GM19468 (cell line): ENCODE measurements around the gene EXD3.
"Not testable (repeated sequence)": the region's sequence is repeated elsewhere in the genome, so short reads cannot be mapped to it uniquely, and the experiment has no call there.

ENCODE experiments used
- ATAC-seq: cut with Tn5 transposase; IDR thresholded peaks from one replicate; pipeline ENCODE4 v1.9.1; 2021; ENCODE audit warnings: mild to moderate bottlenecking, moderate library complexity, moderate number of reproducible peaks; ENCODE audit not compliant: unreplicated experiment; ENCODE audit errors: extremely low read depth

EXD3 gene

DNA sequence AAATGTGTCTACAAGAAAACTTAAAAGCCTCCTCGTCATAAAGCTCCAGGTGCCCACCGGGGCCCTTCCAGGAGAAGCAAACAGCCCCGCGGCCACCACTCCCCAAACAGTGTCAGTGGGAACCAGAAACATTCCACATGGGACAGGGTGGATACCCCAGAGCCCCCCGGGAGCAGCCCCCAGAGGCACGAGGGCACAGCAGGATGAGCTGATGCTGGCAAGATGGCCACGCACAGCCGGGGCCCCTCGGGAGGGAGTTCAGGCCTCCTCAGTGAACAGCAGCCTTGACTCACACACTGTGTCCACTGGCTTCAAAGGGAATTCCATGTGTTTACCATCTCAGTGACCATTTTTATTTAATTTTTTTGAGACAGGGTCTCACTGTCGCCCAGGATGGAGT lies 10.5 kb downstream of the EXD3 start:
- no peak for ATAC-seq

DNA sequence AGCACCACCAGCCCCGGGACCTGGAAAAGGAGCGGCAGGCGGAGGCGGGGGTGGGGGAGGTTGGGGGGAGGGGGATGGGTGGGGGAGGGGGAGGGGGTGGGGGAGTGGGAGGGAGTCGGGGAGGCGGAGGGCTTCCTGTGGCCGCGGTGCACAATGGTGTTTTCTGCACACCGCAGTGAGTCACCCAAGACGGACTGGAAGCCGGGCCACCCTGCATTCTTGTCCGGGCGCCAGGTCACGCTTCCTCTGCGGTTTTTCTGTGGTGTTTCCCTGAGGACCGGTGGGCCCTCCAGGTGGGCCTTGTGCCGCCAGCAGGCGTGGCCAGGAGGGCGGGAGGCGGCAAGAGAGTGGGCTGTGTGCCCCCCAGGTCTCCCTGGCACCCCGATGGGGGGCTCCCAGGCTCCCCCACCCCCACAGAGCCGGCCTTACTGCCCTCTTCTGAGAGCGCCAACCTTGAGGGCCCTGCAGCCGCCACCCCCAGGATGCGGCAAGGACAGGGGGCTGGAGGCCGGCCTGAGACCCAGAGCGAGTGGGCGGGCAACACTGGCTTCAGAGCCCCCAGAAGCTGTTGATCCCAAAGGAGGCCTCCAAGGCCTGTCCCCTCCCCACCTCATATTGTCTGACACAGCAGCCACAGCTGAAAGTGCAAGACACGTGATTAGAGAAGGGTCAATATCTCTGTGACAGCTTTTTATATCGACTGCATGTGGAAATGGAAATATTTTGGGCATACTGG lies 11.1 kb downstream of the EXD3 start:
- ATAC-seq = no peak

GRCh38 chr9:137411260-137411644 lies 11.7 kb downstream of the EXD3 start:
- no peak for ATAC-seq

- ATAC-seq = no peak
Observed at GRCh38 chr9:137410891-137411249, 12.1 kb downstream of the EXD3 start.

- not testable (repeated sequence) for ATAC-seq
Observed at GRCh38 chr9:137410236-137410890, 12.6 kb downstream of the EXD3 start.

DNA sequence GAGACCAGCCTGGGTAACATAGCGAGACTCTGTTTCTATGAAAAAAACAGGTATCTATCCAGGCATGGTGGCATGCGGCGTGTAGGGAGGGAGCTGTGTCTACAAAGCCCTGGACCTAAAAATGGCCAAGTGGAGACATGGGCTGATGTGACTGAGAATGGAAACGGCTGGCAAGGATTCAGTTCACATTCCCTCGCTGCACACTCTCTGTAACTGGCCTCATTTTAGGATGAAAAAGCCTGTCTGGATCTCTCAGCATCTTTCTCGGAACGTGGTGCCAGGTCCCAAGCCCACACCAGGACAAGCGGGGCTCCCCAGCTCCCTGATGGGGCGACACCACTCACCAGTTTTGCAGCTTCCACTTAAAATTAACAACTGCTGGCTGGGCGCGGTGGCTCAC lies 13.4 kb downstream of the EXD3 start:
- ATAC-seq = no peak

DNA sequence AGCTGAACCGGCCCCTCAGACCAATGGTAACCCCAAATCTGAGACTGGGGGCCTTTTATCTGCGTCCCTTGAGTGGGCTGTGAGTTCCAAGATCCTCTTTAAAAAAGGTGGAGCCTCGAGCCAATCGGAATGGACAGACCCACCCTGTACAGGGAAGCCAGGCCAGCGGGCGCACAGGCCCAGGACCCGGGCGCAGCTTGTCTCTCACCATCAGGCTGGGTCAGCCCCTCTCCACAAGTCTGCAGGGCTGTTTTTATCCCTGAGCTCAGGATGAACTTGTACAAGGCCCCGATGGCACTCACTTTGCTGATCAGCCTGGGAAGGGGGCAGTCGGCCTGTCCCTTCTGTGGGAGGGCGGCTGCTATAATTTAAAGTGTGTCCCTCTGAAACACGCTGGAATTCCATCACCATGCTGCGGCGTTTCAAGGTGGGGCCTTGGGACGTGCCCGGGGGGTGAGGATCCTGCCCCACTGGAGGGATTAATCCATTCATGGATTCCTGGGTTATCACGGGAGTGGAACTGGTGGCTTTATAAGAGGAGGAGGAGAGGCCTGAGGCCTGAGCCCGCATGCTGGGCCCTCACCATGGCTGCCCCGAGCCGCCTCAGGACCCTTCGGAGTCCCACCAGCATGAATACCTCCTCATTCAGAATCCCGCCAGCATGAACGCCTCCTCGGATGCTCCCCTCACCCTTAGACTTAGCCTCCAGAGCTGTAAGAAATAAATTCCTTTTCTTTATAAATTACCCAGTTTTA lies 14.1 kb downstream of the EXD3 start:
- no peak for ATAC-seq

- ATAC-seq = no peak
Observed at GRCh38 chr9:137407590-137408300, 15.2 kb downstream of the EXD3 start.

DNA sequence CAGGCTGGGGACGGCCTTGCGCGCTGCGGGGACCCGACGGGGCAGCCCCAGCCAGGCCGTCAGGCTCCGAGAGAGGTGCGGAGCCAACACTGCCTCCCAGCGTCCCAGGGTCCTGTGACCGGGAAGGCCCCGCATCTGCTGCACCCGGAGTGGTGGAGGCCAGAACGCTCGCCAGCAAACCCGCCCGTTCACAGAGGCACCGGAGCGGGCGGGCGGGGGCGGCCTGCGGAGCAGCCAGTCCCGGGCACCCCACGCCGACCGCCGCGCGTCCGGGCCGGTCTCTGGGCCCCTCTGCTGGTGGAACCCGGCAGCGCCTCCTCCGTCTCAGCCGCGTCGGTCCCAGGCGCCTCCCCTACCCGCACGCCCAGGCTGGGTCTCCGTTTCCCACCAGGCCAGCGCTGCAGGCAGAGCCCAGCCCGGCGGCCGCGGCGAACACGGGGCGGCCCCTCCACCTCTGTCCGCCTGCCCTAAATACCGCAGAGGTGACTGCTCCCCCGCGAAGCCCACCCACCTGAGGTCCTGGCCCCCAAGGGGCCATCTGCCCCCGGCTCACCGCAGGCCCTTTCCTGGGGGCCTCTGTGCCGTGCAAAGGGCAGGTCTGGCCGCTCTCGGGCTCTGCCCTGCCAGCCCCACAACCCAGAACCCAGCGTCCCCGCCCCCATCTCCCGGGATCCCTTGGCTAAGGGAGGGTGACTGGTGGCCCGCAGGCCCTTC lies 15.9 kb downstream of the EXD3 start:
- no peak for ATAC-seq

GRCh38 chr9:137406085-137406760 lies 16.7 kb downstream of the EXD3 start:
- no peak for ATAC-seq

DNA sequence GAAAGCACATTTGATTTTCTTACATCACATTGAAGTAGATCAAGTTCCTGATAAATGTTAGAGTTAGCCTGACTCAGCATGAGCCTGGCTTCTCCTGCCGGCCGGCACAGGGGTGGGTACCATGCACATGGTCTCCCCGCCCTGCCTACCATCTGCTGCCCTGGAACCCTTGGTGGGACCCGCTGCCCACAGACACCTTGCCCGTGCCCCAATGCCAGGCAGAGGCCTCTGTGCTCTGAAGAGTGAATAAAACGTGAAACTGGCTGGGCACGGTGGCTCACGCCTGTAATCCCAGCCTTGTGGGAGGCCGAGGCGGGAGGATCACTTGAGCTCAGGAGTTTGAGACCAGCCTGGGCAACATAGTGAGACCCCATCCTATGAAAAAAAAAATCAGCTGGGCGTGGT lies 17.3 kb downstream of the EXD3 start:
- no peak for ATAC-seq

GRCh38 chr9:137404961-137405567 lies 17.9 kb downstream of the EXD3 start:
- no peak for ATAC-seq

DNA sequence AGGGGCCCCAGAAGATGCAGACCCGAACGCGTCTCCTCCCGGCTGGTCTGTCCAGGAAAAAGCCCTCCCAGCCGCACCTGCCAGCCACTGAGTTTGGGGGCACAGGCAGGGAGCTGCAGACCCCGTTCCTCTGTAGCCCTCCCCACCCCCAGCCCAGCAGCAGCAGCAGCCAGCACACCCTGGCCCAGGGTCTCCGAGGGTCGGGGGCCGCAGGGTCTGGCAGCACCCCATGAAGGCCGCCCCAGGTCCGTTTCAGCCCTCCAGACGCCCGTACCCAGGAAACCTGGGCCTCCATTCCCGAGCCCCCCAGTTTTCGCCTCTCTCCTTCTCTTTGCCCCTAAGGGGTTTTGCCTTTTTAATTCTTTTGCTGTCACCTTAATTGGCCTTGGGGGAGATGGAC lies 19.7 kb downstream of the EXD3 start:
- ATAC-seq = no peak

- no peak for ATAC-seq
Observed at GRCh38 chr9:137402746-137403145, 20.2 kb downstream of the EXD3 start.

DNA sequence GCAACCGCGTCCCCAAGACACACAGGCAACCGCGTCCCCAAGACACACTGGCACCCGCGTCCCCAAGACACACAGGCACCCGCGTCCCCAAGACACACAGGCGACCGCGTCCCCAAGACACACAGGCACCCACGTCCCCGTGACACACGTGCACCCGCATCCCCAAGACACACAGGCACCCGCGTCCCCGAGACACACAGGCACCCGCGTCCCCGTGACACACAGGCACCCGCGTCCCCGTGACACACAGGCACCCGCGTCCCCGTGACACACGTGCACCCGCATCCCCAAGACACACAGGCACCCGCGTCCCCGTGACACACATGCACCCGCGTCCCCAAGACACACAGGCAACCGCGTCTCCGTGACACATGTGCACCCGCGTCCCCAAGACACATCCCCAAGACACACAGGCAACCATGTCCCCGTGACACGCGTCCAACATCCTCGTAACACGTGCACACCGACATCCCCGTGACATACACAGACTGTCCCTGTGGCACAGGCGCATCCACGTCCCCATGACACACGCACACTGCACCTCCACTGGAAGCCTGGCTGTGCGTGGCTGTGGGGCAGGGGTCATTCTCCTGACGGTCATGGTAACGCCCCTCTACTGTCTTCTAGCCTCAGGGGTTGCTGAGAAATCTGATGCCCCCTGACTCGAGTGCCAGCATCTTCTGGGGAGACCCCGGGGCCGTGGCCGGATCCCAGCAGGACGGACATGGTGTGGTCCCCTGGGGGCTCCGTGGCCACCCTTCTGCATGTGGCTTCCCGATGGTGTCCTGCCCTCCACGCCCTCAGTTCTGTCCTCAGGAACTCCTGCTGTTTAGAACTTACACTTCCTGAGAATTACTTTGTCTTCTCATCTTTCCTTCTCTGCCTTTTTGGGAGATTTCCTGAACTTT lies 24.1 kb downstream of the EXD3 start:
- no peak for ATAC-seq

- ATAC-seq = no peak
Observed at GRCh38 chr9:137397675-137398423, 25.1 kb downstream of the EXD3 start.

DNA sequence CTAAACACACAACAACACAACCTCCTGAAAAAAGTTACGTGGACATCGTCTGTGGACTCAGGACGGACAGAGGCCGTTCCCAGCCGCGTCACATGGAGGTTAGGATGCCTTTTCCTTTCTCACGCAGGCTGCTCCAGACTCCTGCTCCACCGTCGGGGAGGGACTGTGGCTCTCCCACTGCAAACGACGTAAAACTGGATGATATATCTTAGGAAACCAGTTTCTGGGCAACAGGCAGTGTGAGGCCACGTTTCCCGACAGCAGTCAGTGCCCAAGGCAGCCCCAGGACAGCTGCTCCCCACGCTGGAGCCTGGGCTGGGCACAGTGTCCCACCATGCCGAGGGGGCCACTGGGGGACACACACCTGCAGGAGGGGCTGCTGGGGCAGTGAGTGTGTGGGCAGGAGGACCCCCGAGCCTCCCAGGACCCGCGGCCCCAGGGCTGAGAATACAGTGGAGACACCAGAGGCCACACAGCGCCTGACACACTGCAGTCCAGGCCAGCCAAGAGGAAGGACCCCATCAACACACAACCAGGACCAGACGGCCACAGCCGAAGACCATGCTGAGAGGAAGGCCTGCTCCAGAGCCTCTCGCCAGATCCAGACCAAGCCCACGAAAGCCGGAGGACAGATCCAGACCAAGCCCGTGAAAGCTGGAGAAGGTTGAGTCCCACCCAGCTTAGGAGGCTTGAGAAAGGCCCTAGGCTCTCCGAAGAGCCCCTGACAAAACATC lies 26.2 kb downstream of the EXD3 start:
- no peak for ATAC-seq
